Prostate gland (tissue), 2 donors: ENCODE measurements around the gene TFAP2E. TPM values are rescaled to one million over a fixed set of nuclear protein-coding genes. Genes with fewer than 3 reads are reported as not detected.
A peak's percentile ranks its signal among the peaks of the same experiment; 100 is the strongest.

Experiments used
- DNase-seq: peaks from one replicate; pipeline ENCODE4 v3.0.0-alpha.2; 2019; ENCODE audit warnings: low spot score
- H3K27ac ChIP-seq, 2 donors: fragments of 200-600 bp; sonication (generic); 2 replicates each; pipeline ENCODE4 v1.5.1; 2017 to 2019
- H3K27me3 ChIP-seq: fragments of 200-600 bp; sonication (generic); replicated peaks from 2 replicates; pipeline ENCODE4 v1.5.1; 2019; ENCODE audit not compliant: insufficient read depth
- H3K36me3 ChIP-seq, 2 donors: fragments of 200-600 bp; sonication (generic); 1 replicate in 1 of 2; 2 replicates in 1 of 2; pipeline versions ENCODE4 v1.5.1 to v1.8.1; 2017 to 2019
- H3K4me1 ChIP-seq: fragments of 200-600 bp; sonication (generic); replicated peaks from 2 replicates; pipeline ENCODE4 v1.5.1; 2019
- H3K4me3 ChIP-seq, 2 donors: fragments of 200-600 bp; sonication (generic); 2 replicates each; pipeline ENCODE4 v1.5.1; 2017 to 2019
- H3K9me3 ChIP-seq: fragments of 200-600 bp; sonication (generic); 2 replicates; pipeline ENCODE4 v1.5.1; 2017
- POLR2A ChIP-seq: fragments of 450-650 bp; IDR thresholded peaks from one replicate; pipeline ENCODE4 v1.6.1; 2016; ENCODE audit warnings: antibody characterized with exemption, mild to moderate bottlenecking
- POLR2AphosphoS5 ChIP-seq: sonication (generic); formaldehyde crosslinking; IDR thresholded peaks from one replicate; pipeline ENCODE4 v1.6.1; 2017; ENCODE audit warnings: antibody characterized with exemption
- WGBS: methylation state at CpG from one replicate; pipeline ENCODE4 v1.1.5; 2018; 5-methylcytosine and 5-hydroxymethylcytosine counted together
- intact Hi-C: fragments of 100-400 bp; cut with DNase I; formaldehyde crosslinking; loops from one replicate; pipeline ENCODE4 v1.14.2; 2022
- total RNA-seq, 2 donors: library from RNA; depleted of rRNA; stranded (reverse); fragments of >200 nt; gene quantifications; one replicate each; pipeline ENCODE4 v1.1.0, GENCODE V29; 2016
- TF ChIP-seq, protein P1 (sequence below), 4 experiments: fragments of 200-600 bp in 2 of 4; fragments of 450-650 bp in 2 of 4; sonication (generic) in 2 of 4; IDR thresholded peaks; 1 replicate in 3 of 4; 2 replicates in 1 of 4; pipeline ENCODE4 v1.5.1; 2016 to 2019; ENCODE audit warnings: antibody characterized with exemption in 4 of 4, mild to moderate bottlenecking in 2 of 4, moderate library complexity in 2 of 4

TFAP2E gene
- total RNA-seq, 2 donors from 2014 or later: 2.0 to 2.2 TPM

DNA sequence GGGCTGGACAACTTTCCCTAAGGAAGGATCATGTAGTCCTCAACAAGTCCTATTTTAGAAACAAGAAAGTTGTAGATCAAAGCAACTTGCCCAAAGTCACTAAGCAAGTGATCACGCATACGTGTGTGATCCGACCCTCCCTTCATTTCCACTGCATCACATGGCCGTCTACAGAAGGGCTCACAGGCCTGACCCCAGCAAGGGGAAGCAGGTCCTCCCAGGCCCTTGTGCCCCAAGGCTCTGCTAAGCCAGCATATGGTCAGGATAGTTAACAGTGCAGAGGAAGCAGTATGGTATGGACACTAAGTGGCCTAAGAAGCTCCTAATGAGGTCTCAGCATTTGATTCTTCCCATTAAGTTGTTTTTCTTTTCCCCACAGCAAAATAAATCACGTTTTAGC lies 24.8 kb downstream of the TFAP2E start:
- no peak overlapping the region for H3K4me3 ChIP-seq
- no peaks in the 10 kb centered on the region for H3K4me1 ChIP-seq
- H3K9me3 ChIP-seq: no peaks in the 10 kb centered on the region
- intact Hi-C loops: no loop called here
- 87% methylated on average over 5 of the region's 5 CpGs for WGBS
- TF ChIP-seq POLR2AphosphoS5 (no peak), POLR2A (no peak)
- TF ChIP-seq, protein P1, sequence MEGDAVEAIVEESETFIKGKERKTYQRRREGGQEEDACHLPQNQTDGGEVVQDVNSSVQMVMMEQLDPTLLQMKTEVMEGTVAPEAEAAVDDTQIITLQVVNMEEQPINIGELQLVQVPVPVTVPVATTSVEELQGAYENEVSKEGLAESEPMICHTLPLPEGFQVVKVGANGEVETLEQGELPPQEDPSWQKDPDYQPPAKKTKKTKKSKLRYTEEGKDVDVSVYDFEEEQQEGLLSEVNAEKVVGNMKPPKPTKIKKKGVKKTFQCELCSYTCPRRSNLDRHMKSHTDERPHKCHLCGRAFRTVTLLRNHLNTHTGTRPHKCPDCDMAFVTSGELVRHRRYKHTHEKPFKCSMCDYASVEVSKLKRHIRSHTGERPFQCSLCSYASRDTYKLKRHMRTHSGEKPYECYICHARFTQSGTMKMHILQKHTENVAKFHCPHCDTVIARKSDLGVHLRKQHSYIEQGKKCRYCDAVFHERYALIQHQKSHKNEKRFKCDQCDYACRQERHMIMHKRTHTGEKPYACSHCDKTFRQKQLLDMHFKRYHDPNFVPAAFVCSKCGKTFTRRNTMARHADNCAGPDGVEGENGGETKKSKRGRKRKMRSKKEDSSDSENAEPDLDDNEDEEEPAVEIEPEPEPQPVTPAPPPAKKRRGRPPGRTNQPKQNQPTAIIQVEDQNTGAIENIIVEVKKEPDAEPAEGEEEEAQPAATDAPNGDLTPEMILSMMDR (IDR thresholded peaks at IDR 0.05): no peak
- no peak overlapping the region for H3K27ac ChIP-seq
- no peaks in the 10 kb centered on the region for H3K36me3 ChIP-seq
- DNase-seq: no peak
- H3K27me3 ChIP-seq: no peaks in the 10 kb centered on the region

DNA sequence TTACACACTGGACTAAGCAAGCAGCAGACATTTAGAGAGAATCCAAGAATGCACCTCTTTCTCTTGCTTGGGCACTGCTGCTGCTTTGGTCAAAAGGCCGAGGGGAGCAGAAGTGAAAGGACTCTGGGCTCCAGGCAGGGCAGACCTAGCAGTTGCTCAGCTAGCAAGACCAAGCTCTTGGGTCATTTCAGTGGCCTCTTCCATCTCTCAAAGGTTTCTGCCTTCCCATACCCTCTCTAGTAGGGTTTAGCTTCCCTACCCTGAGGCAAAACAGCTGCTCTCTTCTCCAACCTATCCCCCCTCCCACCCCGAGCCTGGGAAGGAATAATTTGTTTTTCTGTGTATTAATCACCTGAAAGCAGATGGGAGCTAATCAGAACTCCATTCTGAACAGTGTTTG lies 25.8 kb downstream of the TFAP2E start:
- peak overlapping the region in 1 of 2 donors; percentile 19 for H3K27ac ChIP-seq
- H3K36me3 ChIP-seq: no peaks in the 10 kb centered on the region
- H3K9me3 ChIP-seq: no peaks in the 10 kb centered on the region
- no peaks in the 10 kb centered on the region for H3K4me1 ChIP-seq
- intact Hi-C loops: no loop called here
- no peak overlapping the region for H3K4me3 ChIP-seq
- 69% methylated on average over 2 of the region's 2 CpGs for WGBS
- no peaks in the 10 kb centered on the region for H3K27me3 ChIP-seq
- TF ChIP-seq POLR2AphosphoS5: no peak
- TF ChIP-seq, protein P1 (IDR thresholded peaks at IDR 0.05): no peak
- no peak for TF ChIP-seq POLR2A
- DNase-seq: no peak

DNA sequence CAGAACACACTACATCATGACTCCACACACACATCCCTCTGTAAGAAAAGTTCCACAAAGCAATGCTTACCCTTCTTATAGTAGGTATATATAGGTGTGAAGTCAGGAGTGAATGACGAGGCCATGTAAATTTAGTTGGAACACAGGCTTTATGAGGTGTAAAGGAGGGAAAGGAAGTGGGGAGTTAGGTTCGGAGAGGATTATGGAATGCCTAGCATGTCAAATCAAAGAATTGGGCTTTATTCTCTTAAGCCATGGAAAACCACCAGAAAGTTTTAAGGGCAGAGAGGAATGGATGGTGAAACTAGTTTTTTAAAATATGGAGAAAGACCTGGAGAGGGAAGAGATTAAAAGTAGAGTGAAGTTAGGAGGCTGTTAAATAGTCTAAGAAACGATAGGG lies 26.3 kb downstream of the TFAP2E start:
- no peak for DNase-seq
- intact Hi-C loops: no loop called here
- TF ChIP-seq, protein P1 (IDR thresholded peaks at IDR 0.05): no peak
- no peak for TF ChIP-seq POLR2A
- TF ChIP-seq POLR2AphosphoS5: no peak
- H3K4me3 ChIP-seq: no peak overlapping the region
- no peaks in the 10 kb centered on the region for H3K27me3 ChIP-seq
- H3K4me1 ChIP-seq: no peaks in the 10 kb centered on the region
- WGBS: 73% methylated on average over 3 of the region's 3 CpGs
- peak overlapping the region in 1 of 2 donors; percentile 19 for H3K27ac ChIP-seq
- no peaks in the 10 kb centered on the region for H3K36me3 ChIP-seq
- H3K9me3 ChIP-seq: no peaks in the 10 kb centered on the region

DNA sequence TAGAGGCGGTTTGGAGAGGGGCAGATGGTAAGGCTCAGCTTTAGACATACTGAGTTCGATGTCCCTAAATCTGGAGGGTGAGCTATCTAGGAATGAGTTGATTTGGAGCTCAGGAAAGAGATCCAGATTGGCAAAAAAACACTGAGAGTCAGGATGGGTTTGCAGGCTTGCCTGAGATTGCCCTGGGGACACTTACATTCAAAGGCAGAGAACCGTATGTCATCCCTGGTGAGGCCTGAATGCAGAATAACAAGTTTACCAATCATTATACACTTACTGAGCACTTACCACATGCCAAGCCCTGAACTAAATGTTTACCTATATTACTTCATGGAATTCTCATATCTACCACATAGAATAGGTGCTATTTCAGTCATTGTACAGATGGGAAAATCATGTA lies 27.5 kb downstream of the TFAP2E start:
- no peaks in the 10 kb centered on the region for H3K27me3 ChIP-seq
- intact Hi-C loops: no loop called here
- no peak overlapping the region for H3K27ac ChIP-seq
- H3K36me3 ChIP-seq: no peaks in the 10 kb centered on the region
- DNase-seq: no peak
- H3K4me3 ChIP-seq: no peak overlapping the region
- no peaks in the 10 kb centered on the region for H3K9me3 ChIP-seq
- no peak for TF ChIP-seq POLR2A
- TF ChIP-seq, protein P1 (IDR thresholded peaks at IDR 0.05): no peak
- TF ChIP-seq POLR2AphosphoS5: no peak
- 82% methylated on average over 3 of the region's 3 CpGs for WGBS
- H3K4me1 ChIP-seq: no peaks in the 10 kb centered on the region

DNA sequence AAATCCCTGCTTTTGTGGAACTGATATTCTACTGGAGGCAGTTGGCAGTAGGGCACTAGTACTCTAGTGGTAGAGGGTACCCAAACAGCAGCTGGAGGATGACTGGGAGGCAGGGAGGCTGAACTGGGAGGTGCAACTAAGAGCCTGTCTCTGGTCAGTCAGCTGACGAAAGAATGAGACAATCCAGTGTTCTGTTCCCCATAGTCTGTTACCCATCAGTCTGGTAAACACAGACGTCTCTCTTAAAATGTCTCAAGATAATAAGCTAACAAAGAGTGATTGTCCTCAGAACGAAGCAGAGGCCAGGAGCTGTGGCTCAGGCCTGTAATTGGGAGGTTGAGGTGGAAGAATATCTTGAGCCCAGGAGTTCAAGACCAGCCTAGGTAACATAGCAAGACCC lies 30.4 kb downstream of the TFAP2E start:
- no peak overlapping the region for H3K4me3 ChIP-seq
- intact Hi-C loops: no loop called here
- no peaks in the 10 kb centered on the region for H3K9me3 ChIP-seq
- no peak for DNase-seq
- TF ChIP-seq, protein P1 (IDR thresholded peaks at IDR 0.05): no peak
- TF ChIP-seq POLR2A (no peak), POLR2AphosphoS5 (no peak)
- no peaks in the 10 kb centered on the region for H3K27me3 ChIP-seq
- no peak overlapping the region for H3K27ac ChIP-seq
- WGBS: 66% methylated on average over 3 of the region's 3 CpGs
- peaks cover 0 to 1% of the 10 kb centered on the region in 2 donors for H3K36me3 ChIP-seq
- H3K4me1 ChIP-seq: no peaks in the 10 kb centered on the region
